HUES64 (cell line): ENCODE data around the gene ACTG1. TPM values are rescaled to one million over a fixed set of nuclear protein-coding genes. Genes with fewer than 3 reads are reported as not detected.

Experiments used
- H3K27ac ChIP-seq: 2 replicates; pipeline ENCODE4 v1.7.0; 2013; ENCODE audit warnings: low read depth, low read length, inconsistent platforms
- H3K27me3 ChIP-seq: 2 replicates; pipeline ENCODE4 v1.6.1; 2013; ENCODE audit warnings: mild to moderate bottlenecking, low read length; ENCODE audit not compliant: insufficient read depth
- H3K36me3 ChIP-seq: 2 replicates; pipeline ENCODE4 v1.6.1; 2013; ENCODE audit warnings: mild to moderate bottlenecking, low read length; ENCODE audit not compliant: insufficient read depth
- H3K4me1 ChIP-seq: 2 replicates; pipeline ENCODE4 v1.6.1; 2013; ENCODE audit warnings: mild to moderate bottlenecking, low read length, moderate library complexity; ENCODE audit not compliant: insufficient read depth
- H3K4me3 ChIP-seq: 2 replicates; pipeline ENCODE4 v1.5.1; 2013; ENCODE audit warnings: mild to moderate bottlenecking, low read length, moderate library complexity
- H3K9ac ChIP-seq: 2 replicates; pipeline ENCODE4 v1.6.1; 2013; ENCODE audit warnings: mild to moderate bottlenecking, low read depth, low read length
- H3K9me3 ChIP-seq: 2 replicates; pipeline ENCODE4 v1.6.1; 2013; ENCODE audit warnings: low read depth, low read length; ENCODE audit not compliant: insufficient read depth
- WGBS: fragments of 150-250, 120-280 bp; methylation state at CpG from one replicate; pipeline ENCODE4 v1.1.7; 2013; ENCODE audit warnings: missing lambda C conversion rate; 5-methylcytosine and 5-hydroxymethylcytosine counted together
- polyA plus RNA-seq, 2 experiments: library from polyadenylated mRNA; stranded (reverse); fragments of 50-300 nt; gene quantifications; one replicate each; pipeline ENCODE4 v1.2.3, GENCODE V29; 2013

Gene ACTG1
- polyA plus RNA-seq (2013, experiment 1 of 2), result 2,066 TPM
- 2,328 TPM for polyA plus RNA-seq (2013, experiment 2 of 2)

DNA sequence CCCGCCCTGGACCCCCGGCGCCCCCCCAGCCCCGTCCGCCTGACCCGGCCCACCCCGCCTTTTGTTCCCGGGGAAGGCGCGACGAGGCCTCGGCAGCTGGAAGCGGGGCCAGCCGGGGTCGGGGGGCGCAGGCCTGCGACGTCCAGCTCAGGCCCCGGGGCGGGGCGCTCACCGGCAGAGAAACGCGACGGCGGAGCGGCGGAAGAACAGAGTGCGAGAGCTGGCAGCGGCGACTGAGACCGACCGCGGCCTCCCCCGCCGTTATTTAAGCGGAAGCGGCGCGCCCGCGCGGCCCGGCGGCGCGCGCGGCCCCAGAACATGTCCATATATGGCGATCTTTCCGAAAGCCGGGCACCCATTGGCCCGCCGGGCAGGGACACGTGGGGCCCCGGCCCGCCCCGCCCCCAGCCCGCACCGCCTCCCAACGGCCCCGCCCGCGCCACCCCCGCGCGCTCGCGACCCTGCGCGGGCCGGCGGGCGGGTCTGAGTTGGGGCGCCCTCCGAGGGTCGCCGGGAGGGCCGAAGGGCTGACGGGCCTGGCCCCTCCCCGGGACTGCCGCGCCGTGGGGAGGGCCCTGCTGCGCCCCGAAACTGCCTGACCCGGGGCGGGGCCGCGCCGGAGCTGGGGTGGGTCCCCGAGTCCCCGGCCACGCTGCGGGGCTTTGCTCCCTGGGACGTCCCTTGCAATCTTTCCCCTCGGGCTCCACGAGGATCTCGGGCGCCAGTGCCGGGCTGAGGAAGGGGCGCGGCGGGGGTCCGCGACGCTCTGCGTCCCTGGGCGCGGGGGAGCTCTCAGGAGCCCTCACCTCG lies at the start of gene ACTG1:
Gene ACTG1, minus strand, starts transcription at position 238 of the 810 bp plus-strand sequence. CDS start 445 bp downstream, outside the sequence.
- WGBS, result under 1% methylated on average over 111 of the region's 111 CpGs
- Histone ChIP-seq H3K27me3 (no peaks in the 10 kb centered on the region), H3K9ac (peak within 1 kb of the TSS; percentile 98), H3K9me3 (no peaks in the 10 kb centered on the region), H3K36me3 (peaks cover 39% of the 10 kb centered on the region), H3K4me3 (peak within 1 kb of the TSS; percentile 98), H3K27ac (peak within 1 kb of the TSS; percentile 99), H3K4me1 (peaks cover 11% of the 10 kb centered on the region; the same call in 1 of the 2 replicates)

DNA sequence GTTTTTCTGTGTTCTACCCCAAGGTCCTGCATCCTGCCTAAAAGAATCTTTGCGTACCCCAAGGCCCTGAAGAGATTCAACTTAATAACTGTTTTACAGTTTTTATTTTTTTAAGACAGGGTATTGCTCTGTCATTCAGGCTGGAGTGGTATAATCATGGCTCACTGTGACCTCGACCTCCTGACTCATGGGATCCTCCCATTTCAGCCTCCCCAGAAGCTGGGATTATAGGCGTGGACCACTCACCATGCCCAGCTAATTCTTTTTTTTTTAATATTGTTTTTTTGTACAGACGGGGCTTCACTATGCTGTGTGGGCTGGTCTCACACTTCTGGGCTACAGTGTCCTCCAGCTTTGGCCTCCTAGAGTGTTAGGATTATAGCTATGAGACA lies 48.9 kb upstream of the ACTG1 start:
- Histone ChIP-seq H3K36me3 (peaks cover 78% of the 10 kb centered on the region), H3K4me1 (no peaks in the 10 kb centered on the region), H3K4me3 (no peak overlapping the region), H3K9me3 (no peaks in the 10 kb centered on the region), H3K27me3 (no peaks in the 10 kb centered on the region), H3K27ac (no peak overlapping the region), H3K9ac (no peak overlapping the region)
- 100% methylated on average over 3 of the region's 4 CpGs for WGBS

DNA sequence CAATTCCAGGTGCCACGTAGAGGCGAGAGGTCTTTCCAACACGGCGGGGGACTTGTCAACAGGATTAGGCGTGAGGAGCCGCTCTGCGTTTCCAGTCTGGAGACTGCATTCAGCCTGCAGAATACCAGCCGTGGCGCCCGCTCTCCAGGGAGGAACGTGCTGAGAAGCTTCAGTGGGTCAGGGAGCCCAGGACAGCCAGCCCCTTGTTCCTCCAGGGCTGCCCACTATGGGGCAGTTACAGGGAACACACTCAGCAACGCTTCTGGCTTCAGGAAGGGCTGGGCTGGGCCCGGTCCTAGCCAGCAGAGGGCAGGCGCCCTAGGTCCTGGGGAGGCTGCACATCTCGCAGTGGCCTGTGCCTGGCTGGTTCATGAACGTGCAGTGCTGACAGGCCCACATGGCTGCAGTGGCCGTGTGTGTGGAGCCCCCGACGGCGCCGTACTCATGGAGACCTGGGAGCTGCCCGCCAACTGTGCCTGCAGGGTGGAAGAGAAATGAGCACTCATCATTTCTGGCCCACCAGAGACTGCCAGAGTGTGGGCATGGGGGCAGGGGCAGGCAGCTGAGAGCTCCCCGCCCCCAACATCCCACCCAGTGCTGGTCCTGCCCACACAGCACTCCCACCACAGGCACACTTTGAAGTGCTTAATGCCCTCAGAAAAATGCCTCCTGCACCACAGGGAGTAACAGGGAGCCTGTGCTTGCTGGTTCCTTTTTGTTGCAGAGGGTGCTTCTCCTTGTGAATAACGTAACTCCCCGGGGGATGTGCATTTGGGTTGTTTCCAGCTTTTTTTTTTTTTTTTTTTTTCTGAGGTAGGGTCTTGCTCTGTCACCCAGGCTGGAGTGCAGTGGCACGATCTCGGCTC lies 46.6 kb upstream of the ACTG1 start:
- WGBS, result 80% methylated on average over 27 of the region's 27 CpGs
- H3K9ac ChIP-seq, result no peak overlapping the region
- no peak overlapping the region for H3K27ac ChIP-seq
- H3K9me3 ChIP-seq, result no peaks in the 10 kb centered on the region
- H3K4me3 ChIP-seq, result no peak overlapping the region
- H3K36me3 ChIP-seq, result peaks cover 55% of the 10 kb centered on the region
- no peaks in the 10 kb centered on the region for H3K27me3 ChIP-seq
- no peaks in the 10 kb centered on the region for H3K4me1 ChIP-seq

DNA sequence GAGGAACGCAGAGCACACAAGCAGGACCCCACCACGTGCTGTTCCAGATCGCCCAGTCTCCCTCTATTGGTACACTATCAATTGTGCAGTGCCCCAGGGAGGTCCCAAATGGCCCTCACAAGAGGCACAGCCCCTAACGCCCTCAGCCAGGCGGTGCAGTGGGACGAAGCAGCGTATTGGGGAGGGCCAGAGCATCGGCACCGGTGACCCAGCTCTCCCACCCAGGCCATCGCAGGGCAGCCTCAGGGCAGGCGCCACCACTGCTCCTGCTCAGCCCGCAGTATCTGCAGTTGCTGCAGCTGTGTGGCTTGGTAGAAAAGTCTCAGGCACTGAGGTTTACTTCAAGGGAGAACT lies 45.5 kb upstream of the ACTG1 start:
- no peak overlapping the region for H3K27ac ChIP-seq
- H3K9ac ChIP-seq, result no peak overlapping the region
- WGBS, result 96% methylated on average over 12 of the region's 12 CpGs
- no peak overlapping the region for H3K4me3 ChIP-seq
- H3K36me3 ChIP-seq, result peaks cover 44% of the 10 kb centered on the region
- peaks cover 7% of the 10 kb centered on the region; the same call in 1 of the 2 replicates for H3K4me1 ChIP-seq
- no peaks in the 10 kb centered on the region for H3K9me3 ChIP-seq
- H3K27me3 ChIP-seq, result no peaks in the 10 kb centered on the region

DNA sequence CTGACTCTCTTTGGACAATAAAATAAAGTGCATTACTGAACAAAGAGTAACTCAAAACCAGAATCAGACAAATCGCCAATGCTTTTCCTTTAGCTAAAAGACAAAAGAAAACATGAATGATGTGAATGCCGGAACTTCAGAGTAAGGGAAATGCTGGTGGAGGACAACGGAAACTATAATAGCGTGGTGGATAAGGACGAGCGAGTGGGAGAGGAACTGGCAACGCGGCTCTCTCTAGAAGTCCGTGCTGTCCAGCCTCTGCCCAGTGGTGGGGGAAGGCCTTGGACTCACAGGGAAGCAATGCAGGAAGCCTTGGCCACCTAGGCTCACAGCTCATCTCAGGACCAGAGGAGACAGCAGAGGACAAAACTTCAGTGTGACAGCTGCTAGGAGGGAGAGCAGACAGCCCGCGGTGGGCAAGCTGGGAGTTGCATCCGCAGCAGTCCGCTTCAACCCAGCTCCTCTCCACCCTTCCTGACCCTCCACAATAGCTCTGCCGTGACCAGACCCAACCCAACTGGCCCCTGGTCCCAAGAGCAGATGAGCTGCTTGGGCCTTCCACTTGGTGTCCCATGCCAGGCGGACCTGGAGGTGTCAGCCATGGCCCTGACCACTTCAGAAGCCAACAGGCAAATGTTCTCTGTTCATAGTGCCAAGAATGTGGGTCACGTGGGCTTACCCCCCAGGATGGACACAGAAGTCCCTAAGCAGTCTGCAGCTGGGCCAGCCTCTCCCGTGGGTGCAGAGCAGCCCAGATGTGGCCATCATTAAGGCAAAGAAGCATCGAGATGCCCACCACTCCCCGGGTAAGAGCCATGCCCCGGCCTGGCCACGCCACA lies 44.9 kb upstream of the ACTG1 start:
- WGBS, result 95% methylated on average over 21 of the region's 21 CpGs
- H3K27ac ChIP-seq, result no peak overlapping the region

DNA sequence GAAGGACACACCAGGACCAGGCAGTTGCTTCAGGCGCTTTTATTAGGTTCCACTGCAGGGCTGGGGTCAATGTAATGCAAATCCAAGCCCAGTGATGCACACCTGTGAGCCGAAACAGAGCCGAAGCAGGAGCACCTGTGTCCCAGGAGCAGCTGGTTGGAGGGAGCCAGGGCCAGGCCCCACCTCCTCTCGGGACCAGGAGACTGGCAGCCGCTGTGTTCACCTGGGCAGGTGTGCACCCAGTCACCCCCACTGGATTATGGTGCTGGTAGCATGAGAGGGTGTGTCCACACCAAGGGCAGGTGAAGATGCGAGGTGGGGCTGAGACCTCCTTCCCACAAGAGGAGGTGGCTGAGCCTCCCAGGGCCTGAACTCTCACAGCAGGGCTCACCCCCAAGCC lies 44.3 kb upstream of the ACTG1 start:
- Histone ChIP-seq H3K4me3 (no peak overlapping the region), H3K27ac (no peak overlapping the region), H3K4me1 (peaks cover 7% of the 10 kb centered on the region; the same call in 1 of the 2 replicates), H3K9ac (no peak overlapping the region), H3K27me3 (no peaks in the 10 kb centered on the region), H3K9me3 (no peaks in the 10 kb centered on the region), H3K36me3 (peaks cover 34% of the 10 kb centered on the region)
- 96% methylated on average over 6 of the region's 6 CpGs for WGBS

More for the DNA sequence above, 44.9 kb upstream of the ACTG1 start:
- Histone ChIP-seq H3K27me3 (no peaks in the 10 kb centered on the region), H3K4me1 (peaks cover 7% of the 10 kb centered on the region; the same call in 1 of the 2 replicates), H3K9ac (no peak overlapping the region), H3K9me3 (no peaks in the 10 kb centered on the region), H3K4me3 (no peak overlapping the region), H3K36me3 (peaks cover 39% of the 10 kb centered on the region)

DNA sequence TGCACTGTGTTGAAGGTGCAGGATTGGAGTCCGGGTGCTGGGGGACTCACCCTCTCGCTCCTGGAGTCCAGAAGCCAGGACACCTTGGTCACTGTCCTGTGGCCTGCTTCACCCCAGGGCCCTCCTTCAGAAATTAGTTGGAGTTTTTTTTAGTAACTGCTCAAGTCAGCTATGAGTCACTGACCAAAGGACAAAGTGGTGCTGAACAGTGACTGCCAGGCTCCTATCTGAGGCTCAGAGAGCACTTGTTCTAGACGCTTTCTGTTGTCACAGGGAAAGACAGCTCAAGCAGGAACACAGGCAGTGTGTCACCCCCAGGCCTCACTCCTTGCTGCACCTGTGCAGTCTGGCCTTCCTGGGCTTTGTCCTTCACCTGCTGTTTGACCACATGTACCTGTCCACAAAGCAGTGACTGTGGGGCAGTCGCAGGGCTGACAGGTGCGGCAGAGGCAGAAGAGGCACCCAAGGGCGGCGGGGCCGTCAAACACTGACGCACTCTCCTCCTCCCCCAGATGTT lies 43.6 kb upstream of the ACTG1 start:
- H3K9ac ChIP-seq, result no peak overlapping the region
- peaks cover 28% of the 10 kb centered on the region for H3K36me3 ChIP-seq

DNA sequence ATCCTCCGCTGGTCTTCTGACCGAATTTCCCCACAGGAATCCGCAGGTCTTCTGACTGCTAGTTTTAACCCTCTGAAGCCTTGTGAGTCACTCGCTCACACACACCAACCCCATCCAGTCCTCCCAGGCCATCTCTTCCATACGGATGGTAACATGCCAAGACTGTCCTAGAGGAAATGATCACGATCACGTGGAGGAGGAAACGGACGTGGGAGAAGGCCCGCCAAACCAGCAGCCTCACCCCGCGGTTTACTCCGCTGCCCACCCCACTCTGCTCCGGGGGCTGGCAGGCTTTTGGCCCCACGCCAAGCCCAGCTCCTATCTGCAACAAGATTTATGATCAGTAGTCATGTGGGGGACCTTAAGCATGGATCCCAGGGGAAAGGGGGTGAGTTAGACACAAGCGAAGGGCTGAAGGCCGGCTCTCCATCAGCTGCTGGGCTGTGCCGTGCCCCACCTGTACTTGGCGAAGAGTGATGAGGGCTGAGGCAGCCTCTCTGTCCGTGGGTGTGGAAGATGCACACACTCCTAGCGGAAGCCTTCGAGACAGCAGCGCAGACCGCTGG lies 41.1 kb upstream of the ACTG1 start:
- Histone ChIP-seq H3K27me3 (no peaks in the 10 kb centered on the region), H3K9me3 (no peaks in the 10 kb centered on the region), H3K27ac (peak overlapping the region; percentile 81; the same call in 1 of the 2 replicates), H3K9ac (peak overlapping the region; percentile 61), H3K4me1 (peaks cover 7% of the 10 kb centered on the region; the same call in 1 of the 2 replicates), H3K36me3 (peaks cover 34% of the 10 kb centered on the region), H3K4me3 (peak overlapping the region; percentile 98)
- 66% methylated on average over 24 of the region's 24 CpGs for WGBS

More for the DNA sequence above, 43.6 kb upstream of the ACTG1 start:
- Histone ChIP-seq H3K9me3 (no peaks in the 10 kb centered on the region), H3K4me3 (no peak overlapping the region), H3K4me1 (peaks cover 7% of the 10 kb centered on the region; the same call in 1 of the 2 replicates), H3K27me3 (no peaks in the 10 kb centered on the region), H3K27ac (no peak overlapping the region)
- 94% methylated on average over 9 of the region's 9 CpGs for WGBS

DNA sequence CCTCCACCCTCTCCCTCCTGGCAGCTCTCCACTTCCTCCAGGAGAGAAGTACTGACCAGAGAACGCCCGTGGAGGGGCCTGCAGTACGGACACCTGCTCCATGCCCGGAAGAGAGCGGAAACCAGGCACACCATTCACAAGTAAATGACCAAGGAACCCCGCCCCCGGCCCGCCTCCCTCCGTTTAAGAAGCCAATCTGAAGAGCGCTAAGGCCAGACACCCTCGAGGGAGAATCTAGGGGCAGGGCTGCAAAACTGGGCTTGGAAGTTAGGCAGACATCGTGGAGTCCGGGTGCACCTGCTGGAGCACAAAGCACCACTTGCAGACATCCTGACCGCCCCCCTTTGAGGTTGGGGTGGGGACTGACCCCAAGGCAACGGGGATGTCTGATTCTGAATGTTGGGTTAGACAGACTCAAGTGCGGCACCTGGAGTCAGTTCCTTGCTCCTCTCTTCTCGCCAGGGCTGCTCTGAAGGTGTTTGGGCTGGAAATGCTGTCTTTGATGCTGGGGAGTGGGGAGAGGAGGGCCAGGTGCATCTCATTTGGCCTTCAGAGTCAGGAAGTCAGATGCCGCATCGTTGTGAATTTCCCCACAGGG lies 40.5 kb upstream of the ACTG1 start:
- H3K36me3 ChIP-seq, result peaks cover 33% of the 10 kb centered on the region
- peak overlapping the region; percentile 81 for H3K27ac ChIP-seq
- H3K4me1 ChIP-seq, result peaks cover 7% of the 10 kb centered on the region; the same call in 1 of the 2 replicates
- peak overlapping the region; percentile 98 for H3K4me3 ChIP-seq
- 2% methylated on average over 18 of the region's 19 CpGs for WGBS
- H3K9ac ChIP-seq, result peak overlapping the region; percentile 82
- H3K9me3 ChIP-seq, result no peaks in the 10 kb centered on the region
- no peaks in the 10 kb centered on the region for H3K27me3 ChIP-seq
